HEK293T (cell line): ENCODE measurements around the gene UBE2G1.

Experiments
- FOXM1 ChIP-seq: fragments of 450-650 bp; IDR thresholded peaks from 2 replicates; pipeline ENCODE4 v1.6.1; 2017; ENCODE audit warnings: mild to moderate bottlenecking, borderline replicate concordance
- L3MBTL2 ChIP-seq: fragments of 450-650 bp; conservative IDR thresholded peaks from 2 replicates; pipeline ENCODE4 v1.6.1; 2016; ENCODE audit warnings: mild to moderate bottlenecking

- TF ChIP-seq L3MBTL2 (no peak), FOXM1 (no peak)
These were observed 93.5 kb downstream of the UBE2G1 start for GRCh38 chr17:4272972-4273368.
